Loucy (cell line): ENCODE data around the gene FHDC1.

Experiments used
- EZH2phosphoT487 ChIP-seq: fragments of 200-600 bp; IDR thresholded peaks from 2 replicates; pipeline ENCODE4 v1.6.1; 2018; ENCODE audit warnings: antibody characterized with exemption, mild to moderate bottlenecking, moderate library complexity, borderline replicate concordance
- TF ChIP-seq, protein P1 (sequence below): fragments of 200-600 bp; sonication (generic); conservative IDR thresholded peaks from 2 replicates; pipeline ENCODE4 v1.5.1; 2014; ENCODE audit warnings: mild to moderate bottlenecking, antibody characterized with exemption, low read length

DNA sequence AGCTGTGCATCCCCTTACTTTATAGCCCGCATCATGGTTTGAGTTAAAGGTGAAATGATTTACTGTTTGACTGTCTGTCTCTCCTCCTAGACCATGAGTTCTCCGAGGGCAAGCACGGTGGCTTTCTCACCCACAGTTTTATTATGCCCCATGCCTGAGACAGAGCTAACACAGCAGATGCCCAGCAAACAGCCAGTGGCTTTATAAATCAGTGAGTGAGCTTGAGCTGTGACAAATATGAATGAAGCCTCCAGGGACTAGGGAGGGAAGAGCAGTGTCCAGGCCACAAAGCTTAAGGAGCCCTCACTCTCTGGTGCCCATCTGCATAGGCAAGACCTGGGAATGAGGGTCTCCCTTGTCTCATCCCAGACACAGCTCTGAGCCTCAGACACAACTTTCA lies 57.9 kb downstream of the FHDC1 start:
- TF ChIP-seq, protein P1, sequence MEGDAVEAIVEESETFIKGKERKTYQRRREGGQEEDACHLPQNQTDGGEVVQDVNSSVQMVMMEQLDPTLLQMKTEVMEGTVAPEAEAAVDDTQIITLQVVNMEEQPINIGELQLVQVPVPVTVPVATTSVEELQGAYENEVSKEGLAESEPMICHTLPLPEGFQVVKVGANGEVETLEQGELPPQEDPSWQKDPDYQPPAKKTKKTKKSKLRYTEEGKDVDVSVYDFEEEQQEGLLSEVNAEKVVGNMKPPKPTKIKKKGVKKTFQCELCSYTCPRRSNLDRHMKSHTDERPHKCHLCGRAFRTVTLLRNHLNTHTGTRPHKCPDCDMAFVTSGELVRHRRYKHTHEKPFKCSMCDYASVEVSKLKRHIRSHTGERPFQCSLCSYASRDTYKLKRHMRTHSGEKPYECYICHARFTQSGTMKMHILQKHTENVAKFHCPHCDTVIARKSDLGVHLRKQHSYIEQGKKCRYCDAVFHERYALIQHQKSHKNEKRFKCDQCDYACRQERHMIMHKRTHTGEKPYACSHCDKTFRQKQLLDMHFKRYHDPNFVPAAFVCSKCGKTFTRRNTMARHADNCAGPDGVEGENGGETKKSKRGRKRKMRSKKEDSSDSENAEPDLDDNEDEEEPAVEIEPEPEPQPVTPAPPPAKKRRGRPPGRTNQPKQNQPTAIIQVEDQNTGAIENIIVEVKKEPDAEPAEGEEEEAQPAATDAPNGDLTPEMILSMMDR: no peak
- no peak for TF ChIP-seq EZH2phosphoT487
